ENCODE results near the gene PRR36. TPM values are rescaled to one million over a fixed set of nuclear protein-coding genes. Genes with fewer than 3 reads are reported as not detected.

PRR36 gene
- total RNA-seq, 4 donors from 2014 or later = 2.5 TPM; not detected in 3

DNA sequence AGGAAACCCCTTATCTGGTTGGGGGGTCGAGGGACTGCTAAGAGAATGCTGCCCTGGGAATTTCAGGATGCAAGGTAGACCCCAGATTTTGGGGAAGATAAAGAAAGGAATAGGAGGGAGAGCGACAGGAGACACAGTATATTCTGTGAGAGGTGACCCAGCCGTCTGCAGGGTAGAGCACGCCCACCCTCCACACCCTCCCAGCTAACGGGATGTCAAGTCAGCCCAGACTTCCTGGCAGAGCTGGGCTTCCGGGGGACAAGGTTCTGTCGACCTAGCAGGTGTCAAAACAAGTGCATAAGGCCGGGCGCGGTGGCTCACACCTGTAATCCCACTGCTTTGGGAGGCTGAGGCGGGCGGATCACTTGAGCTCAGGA is 695 bp upstream of the PRR36 start:
- TF ChIP-seq, protein P1, sequence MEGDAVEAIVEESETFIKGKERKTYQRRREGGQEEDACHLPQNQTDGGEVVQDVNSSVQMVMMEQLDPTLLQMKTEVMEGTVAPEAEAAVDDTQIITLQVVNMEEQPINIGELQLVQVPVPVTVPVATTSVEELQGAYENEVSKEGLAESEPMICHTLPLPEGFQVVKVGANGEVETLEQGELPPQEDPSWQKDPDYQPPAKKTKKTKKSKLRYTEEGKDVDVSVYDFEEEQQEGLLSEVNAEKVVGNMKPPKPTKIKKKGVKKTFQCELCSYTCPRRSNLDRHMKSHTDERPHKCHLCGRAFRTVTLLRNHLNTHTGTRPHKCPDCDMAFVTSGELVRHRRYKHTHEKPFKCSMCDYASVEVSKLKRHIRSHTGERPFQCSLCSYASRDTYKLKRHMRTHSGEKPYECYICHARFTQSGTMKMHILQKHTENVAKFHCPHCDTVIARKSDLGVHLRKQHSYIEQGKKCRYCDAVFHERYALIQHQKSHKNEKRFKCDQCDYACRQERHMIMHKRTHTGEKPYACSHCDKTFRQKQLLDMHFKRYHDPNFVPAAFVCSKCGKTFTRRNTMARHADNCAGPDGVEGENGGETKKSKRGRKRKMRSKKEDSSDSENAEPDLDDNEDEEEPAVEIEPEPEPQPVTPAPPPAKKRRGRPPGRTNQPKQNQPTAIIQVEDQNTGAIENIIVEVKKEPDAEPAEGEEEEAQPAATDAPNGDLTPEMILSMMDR (IDR thresholded peaks at IDR 0.05) = no peak
- TF ChIP-seq POLR2A (IDR thresholded peaks at IDR 0.05) (no peak), EP300 (IDR thresholded peaks at IDR 0.05) (no peak)
- no peaks in the 10 kb centered on the region for H3K36me3 ChIP-seq
- WGBS, 2 donors = 43 to 51% methylated on average over 12 of the region's 12 CpGs
- no peak overlapping the region for H3K27ac ChIP-seq
- H3K4me3 ChIP-seq = no peak overlapping the region
- H3K27me3 ChIP-seq = peaks cover 0 to 47% of the 10 kb centered on the region in 2 donors
- no peaks in the 10 kb centered on the region for H3K9me3 ChIP-seq
- no peak for DNase-seq (ENCODE audit: low spot score in 2 of 2)
- H3K4me1 ChIP-seq = peaks cover 0 to 43% (median 8%) of the 10 kb centered on the region in 4 donors

DNA sequence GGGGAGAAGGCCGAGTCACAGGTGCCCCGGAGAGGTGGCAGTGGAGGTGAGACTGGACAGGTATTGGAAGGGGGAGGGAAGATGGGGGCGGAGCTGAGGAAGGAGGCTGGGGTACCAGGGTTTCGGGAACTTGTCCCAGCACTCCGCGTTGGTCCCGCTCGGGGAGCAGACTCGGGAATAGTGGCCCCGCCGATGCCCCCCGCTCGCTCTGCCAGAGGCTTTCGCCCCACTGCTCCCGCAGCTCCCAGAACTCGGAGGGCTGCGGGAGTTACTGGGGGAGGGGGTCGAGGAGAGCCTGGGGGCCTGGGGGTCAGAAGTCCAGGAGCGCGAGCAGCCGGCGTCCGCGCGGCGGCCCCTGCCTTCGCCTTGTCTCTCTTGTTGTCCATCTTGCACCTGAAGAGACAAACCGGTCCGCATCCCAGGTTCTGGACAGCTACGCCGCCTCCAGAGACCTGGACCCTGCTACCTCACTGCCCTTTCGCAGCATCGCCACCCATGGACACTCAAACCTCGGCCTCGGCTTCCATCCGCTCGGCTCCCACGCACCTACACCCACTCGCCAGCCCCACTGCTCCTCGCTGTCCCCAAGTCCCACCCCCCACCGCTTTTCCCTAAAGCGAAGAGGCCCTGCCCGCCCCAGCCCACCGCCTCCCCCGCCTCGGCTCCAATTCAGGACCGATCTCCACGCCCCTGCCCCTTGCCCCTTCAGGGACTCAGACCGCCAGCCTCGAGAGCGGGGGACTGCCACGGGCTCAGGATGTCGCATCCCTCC is 700 bp downstream of the PRR36 start:
- WGBS, 2 donors = 3 to 19% methylated on average over 30 to 46 of the region's 53 CpGs
- H3K4me3 ChIP-seq = peak overlapping the region in 1 of 4 donors; percentile 35
- no peaks in the 10 kb centered on the region for H3K9me3 ChIP-seq
- peaks cover 0 to 50% of the 10 kb centered on the region in 2 donors for H3K27me3 ChIP-seq
- no peak for DNase-seq (ENCODE audit: low spot score in 2 of 2)
- no peak overlapping the region for H3K27ac ChIP-seq
- no peak for TF ChIP-seq EP300 (IDR thresholded peaks at IDR 0.05)
- TF ChIP-seq, protein P1 (IDR thresholded peaks at IDR 0.05) = no peak
- TF ChIP-seq POLR2A (IDR thresholded peaks at IDR 0.05) = no peak
- no peaks in the 10 kb centered on the region for H3K36me3 ChIP-seq
- H3K4me1 ChIP-seq = peaks cover 0 to 57% (median 19%) of the 10 kb centered on the region in 4 donors

DNA sequence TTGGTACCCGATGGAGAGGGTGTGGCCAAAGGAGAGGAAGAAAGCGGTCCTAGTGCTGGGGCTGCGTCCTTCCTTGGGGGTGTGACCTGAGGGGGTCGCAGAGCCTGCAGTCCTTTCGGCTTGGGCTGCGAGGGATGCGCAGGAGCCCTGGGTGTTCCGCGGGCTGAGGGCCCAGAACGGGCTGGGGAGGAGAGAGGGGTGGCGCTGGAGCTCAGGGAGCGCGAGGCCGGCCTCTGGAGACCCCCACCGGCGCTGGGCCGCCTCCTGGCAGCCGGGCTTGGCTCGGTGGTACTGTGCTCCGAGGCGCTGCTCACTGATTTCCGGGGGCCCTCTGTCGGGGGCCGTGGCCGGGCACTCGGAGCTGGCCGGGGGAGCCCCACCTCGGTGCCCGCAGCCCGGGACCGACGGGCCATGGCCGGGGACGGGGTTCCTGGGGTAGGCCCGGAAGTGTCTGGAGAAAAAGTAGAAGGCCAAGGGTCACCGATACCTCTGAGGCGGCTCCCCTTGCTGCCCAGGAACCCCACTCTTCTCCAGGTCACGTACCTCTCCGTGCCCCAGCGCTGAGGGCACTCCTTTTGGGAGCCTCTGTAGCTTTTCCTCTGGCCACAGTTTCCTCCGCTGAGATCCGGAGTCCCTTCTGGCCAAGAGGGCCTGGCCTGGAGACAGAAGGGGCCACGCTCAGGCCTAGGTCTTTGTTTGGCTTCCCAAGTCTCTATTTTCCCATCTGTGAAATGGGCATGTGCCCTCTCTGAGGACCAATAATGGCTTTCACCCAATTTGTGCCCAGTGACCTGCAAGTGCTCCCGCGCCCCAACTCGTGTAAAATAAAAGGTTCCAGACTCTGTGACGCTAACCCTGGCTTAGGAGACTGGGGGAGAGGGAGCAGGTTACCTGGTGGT is 1.6 kb downstream of the PRR36 start:
- Histone ChIP-seq H3K4me3 (no peak overlapping the region), H3K4me1 (peaks cover 0 to 61% (median 22%) of the 10 kb centered on the region in 4 donors)
- 60 to 63% methylated on average over 31 to 45 of the region's 47 CpGs for WGBS, 2 donors

DNA sequence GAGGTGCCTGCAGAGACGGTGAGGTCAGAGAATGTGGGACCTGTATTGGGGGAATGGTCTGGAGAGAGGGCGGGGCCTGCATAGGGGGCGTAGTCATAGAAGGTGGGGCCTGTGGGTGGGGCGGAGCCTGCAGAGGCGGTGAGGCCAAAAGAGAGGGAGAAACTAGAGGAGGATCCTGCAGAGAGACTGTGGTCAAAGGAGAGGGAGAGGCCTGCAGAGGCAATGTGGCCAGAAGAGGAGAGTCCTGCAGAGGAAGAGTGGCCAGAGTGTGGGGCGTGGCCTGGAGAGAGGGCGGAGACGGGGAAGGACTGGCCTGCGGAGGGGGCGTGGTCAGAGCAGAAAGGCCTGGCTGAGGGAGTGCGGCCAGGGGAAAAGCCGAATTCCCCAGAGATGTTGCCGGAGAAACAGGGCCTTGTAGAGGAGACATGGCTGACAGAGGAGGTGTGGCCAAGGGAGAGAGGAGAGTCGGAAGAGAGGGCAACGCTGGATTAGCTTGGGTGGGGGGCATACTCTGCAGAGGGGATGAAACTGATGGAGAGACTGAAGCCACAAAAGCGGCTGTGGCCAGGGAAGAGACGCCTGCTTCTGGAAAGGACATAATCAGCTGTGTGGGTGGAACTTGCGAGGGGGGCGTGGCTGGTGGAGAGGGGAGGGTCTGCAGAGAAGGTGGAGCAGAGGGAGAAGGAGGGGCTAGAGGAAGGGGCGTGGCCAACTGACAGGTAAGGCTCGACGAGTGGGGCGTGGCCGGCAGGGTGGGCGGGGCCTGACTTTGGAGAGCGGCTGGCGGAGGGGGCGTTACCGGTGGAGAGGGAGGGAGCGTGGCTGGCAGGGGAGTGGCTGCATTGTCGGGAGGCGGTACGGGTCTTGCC is 2.5 kb downstream of the PRR36 start:
- TF ChIP-seq, protein P1 (IDR thresholded peaks at IDR 0.05) = no peak
- TF ChIP-seq EP300 (IDR thresholded peaks at IDR 0.05) (no peak), POLR2A (IDR thresholded peaks at IDR 0.05) (no peak)
- WGBS, 2 donors = 5 to 8% methylated on average over 33 of the region's 33 CpGs
- Histone ChIP-seq H3K4me1 (peaks cover 0 to 61% (median 22%) of the 10 kb centered on the region in 4 donors), H3K36me3 (no peaks in the 10 kb centered on the region), H3K9me3 (no peaks in the 10 kb centered on the region), H3K4me3 (peak overlapping the region in 1 of 4 donors; percentile 30), H3K27ac (no peak overlapping the region), H3K27me3 (peaks cover 0 to 68% of the 10 kb centered on the region in 2 donors)
- peak; percentile 55 to 72 for DNase-seq (ENCODE audit: low spot score in 2 of 2)

More for the DNA sequence above, 1.6 kb downstream of the PRR36 start:
- Histone ChIP-seq H3K36me3 (no peaks in the 10 kb centered on the region), H3K9me3 (no peaks in the 10 kb centered on the region), H3K27ac (no peak overlapping the region), H3K27me3 (peaks cover 0 to 60% of the 10 kb centered on the region in 2 donors)
- TF ChIP-seq EP300 (IDR thresholded peaks at IDR 0.05) (no peak), POLR2A (IDR thresholded peaks at IDR 0.05) (no peak)
- TF ChIP-seq, protein P1 (IDR thresholded peaks at IDR 0.05) = no peak
- no peak for DNase-seq (ENCODE audit: low spot score in 2 of 2)

Data from tibial nerve (tissue), 4 donors.